Neural crest cell (in vitro differentiated cells): ENCODE results near the gene PRPSAP2. TPM values are rescaled to one million over a fixed set of nuclear protein-coding genes. Genes with fewer than 3 reads are reported as not detected.
"Not testable (repeated sequence)": the region's sequence is repeated elsewhere in the genome, so short reads cannot be mapped to it uniquely, and the experiment has no call there.

Experiments used
- DNase-seq: peaks from one replicate; pipeline ENCODE4 v3.0.0; 2021; ENCODE audit warnings: low read depth, mixed read lengths, low spot score
- H3K27ac Mint-ChIP-seq: one replicate; pipeline ENCODE4 v1.8.0; 2021; ENCODE audit warnings: mild to moderate bottlenecking, mixed read lengths; ENCODE audit not compliant: unreplicated experiment
- H3K27me3 Mint-ChIP-seq: 2 replicates; pipeline ENCODE4 v1.8.0; 2021; ENCODE audit warnings: low read depth, mild to moderate bottlenecking, mixed read lengths
- H3K36me3 Mint-ChIP-seq: 2 replicates; pipeline ENCODE4 v1.8.0; 2021; ENCODE audit warnings: low read depth, mild to moderate bottlenecking, mixed read lengths
- H3K4me1 Mint-ChIP-seq: 2 replicates; pipeline ENCODE4 v1.8.0; 2021; ENCODE audit warnings: mixed read lengths
- H3K4me3 Mint-ChIP-seq: one replicate; pipeline ENCODE4 v1.8.0; 2021; ENCODE audit warnings: mild to moderate bottlenecking, mixed read lengths
- H3K9me3 Mint-ChIP-seq: 2 replicates; pipeline ENCODE4 v1.8.0; 2021; ENCODE audit warnings: mixed read lengths
- CTCF ChIP-seq: fragments of 200-600 bp; sonication (generic); conservative IDR thresholded peaks from 2 replicates; pipeline ENCODE4 v1.5.0; 2021; ENCODE audit warnings: antibody characterized with exemption, mild to moderate bottlenecking
- total RNA-seq: library from RNA; stranded (reverse); gene quantifications from 2 replicates; pipeline ENCODE4 v1.2.1, GENCODE V29; 2021

Gene PRPSAP2
- total RNA-seq, 1 donor from 2014 or later, result 72.4 TPM

DNA sequence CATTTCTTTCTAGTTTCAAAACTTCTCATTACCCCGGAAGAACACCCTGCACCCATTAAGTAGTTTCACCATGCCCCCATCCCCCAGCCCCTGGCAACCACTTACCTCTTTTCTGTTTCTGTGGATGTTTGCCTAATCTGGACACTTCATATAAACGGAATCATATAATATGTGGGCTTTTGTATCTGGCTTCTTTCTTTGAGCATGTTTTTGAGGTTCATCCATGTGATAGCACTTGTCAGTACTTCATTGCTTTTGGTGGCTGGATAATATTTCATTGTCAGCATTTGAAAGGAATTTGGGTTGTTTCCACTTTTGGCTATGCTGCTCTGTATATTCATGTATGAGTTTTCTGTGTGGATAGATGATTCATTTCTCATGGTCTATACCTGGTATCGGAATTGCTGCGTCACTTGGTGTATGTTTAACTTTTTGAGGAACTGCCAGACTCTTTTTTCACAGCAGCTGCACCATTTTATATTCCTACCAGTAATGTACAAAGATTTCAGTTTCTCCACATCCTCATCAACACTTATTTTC, 64.1 kb downstream of the PRPSAP2 start:
- no peak for TF ChIP-seq CTCF
- Mint-ChIP-seq H3K27me3 (no peaks in the 10 kb centered on the region), H3K4me1 (peaks cover 18% of the 10 kb centered on the region), H3K27ac (no peak overlapping the region), H3K36me3 (peaks cover 16% of the 10 kb centered on the region), H3K4me3 (no peak overlapping the region), H3K9me3 (no peaks in the 10 kb centered on the region)
- no peak for DNase-seq

DNA sequence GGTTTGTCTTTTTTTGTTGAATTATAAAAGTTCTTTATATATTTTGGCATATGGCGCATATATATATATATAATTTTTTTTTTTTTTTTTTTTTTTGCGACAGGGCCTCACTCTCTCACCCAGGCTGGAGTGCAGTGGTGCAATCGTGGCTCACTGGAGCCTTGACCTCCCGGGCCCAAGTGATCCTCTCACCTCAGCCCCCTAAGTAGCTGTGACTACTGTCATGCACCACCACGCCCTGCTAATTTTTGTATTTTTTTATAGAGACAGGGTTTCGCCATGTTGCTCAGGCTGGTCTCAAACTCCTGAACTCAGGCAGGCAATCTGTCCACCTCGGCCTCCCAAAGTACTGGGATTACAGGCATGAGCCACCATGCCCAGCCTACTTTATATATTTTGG, 64.7 kb downstream of the PRPSAP2 start:
- not testable (repeated sequence) for H3K27ac Mint-ChIP-seq

DNA sequence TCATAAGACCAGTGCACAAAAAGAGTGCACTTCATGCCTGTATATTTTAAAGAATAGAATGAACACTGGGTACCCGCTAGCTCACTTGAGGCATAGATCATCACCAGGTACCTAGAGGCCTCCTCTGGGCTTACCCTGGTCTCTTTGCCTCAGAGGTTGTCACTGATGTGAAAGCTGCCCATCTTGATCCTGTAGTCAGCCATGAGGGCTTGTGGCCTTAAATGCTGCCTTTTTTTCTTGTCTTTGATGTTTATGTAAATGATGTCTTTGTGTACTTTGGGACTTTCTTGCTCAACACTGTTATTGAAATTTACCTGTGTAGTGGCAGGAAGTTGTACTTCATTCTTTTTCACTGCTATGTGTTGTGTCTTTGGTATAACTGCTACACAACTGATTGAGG, 67.3 kb downstream of the PRPSAP2 start:
- Mint-ChIP-seq H3K4me1 (peaks cover 14% of the 10 kb centered on the region), H3K27me3 (no peaks in the 10 kb centered on the region), H3K9me3 (no peaks in the 10 kb centered on the region), H3K27ac (no peak overlapping the region), H3K36me3 (peaks cover 21% of the 10 kb centered on the region), H3K4me3 (no peak overlapping the region)
- no peak for DNase-seq
- TF ChIP-seq CTCF, result no peak

More for the DNA sequence above, 64.7 kb downstream of the PRPSAP2 start:
- H3K4me1 Mint-ChIP-seq, result peaks cover 18% of the 10 kb centered on the region
- peaks cover 19% of the 10 kb centered on the region for H3K36me3 Mint-ChIP-seq
- not testable (repeated sequence) for DNase-seq, H3K27me3 Mint-ChIP-seq, H3K9me3 Mint-ChIP-seq, H3K4me3 Mint-ChIP-seq

- Mint-ChIP-seq H3K27me3 (no peaks in the 10 kb centered on the region), H3K27ac (no peak overlapping the region), H3K4me1 (no peaks in the 10 kb centered on the region), H3K9me3 (no peaks in the 10 kb centered on the region), H3K4me3 (no peak overlapping the region), H3K36me3 (peaks cover 25% of the 10 kb centered on the region)
- no peak for TF ChIP-seq CTCF
- no peak for DNase-seq
Measured at GRCh38 chr17:18928628-18929125, 70.7 kb downstream of the PRPSAP2 start.

- no peak for DNase-seq
- no peak for TF ChIP-seq CTCF
- peaks cover 17% of the 10 kb centered on the region for H3K36me3 Mint-ChIP-seq
- H3K27ac Mint-ChIP-seq, result no peak overlapping the region
- H3K9me3 Mint-ChIP-seq, result no peaks in the 10 kb centered on the region
- H3K27me3 Mint-ChIP-seq, result peaks cover 3% of the 10 kb centered on the region
- no peaks in the 10 kb centered on the region for H3K4me1 Mint-ChIP-seq
- H3K4me3 Mint-ChIP-seq, result no peak overlapping the region
Measured at GRCh38 chr17:18932360-18933055, 74.6 kb downstream of the PRPSAP2 start.
